SK-N-SH (cell line): ENCODE data around the gene ZNF577. TPM values are rescaled to one million over a fixed set of nuclear protein-coding genes. Genes with fewer than 3 reads are reported as not detected.
A peak's percentile ranks its signal among the peaks of the same experiment; 100 is the strongest.

Experiments used
- CTCF ChIA-PET: fragments of 300-600, 350-600 bp; formaldehyde crosslinking; extraction: SDS; loops from one replicate; lab custom pipeline; 2021; lab: Yijun Ruan, JAX
- POLR2A ChIA-PET: fragments of 350-600 bp; sonication (Branson Sonifier 250); formaldehyde crosslinking; extraction: SDS; loops from one replicate; lab custom pipeline; 2020; ENCODE audit warnings: antibody characterized with exemption, inconsistent platforms; lab: Yijun Ruan, JAX
- DNase-seq: peaks from one replicate; pipeline ENCODE4 v3.0.0; 2012
- H2AFZ ChIP-seq: fragments of 200-600 bp; sonication (generic); 2 replicates; pipeline ENCODE4 v1.8.1; 2016; ENCODE audit warnings: antibody characterized with exemption, mild to moderate bottlenecking, low read depth
- H3F3A ChIP-seq: fragments of 200-600 bp; sonication (generic); replicated peaks from 2 replicates; pipeline ENCODE3; 2016; ENCODE audit warnings: antibody characterized with exemption, mild to moderate bottlenecking; ENCODE audit not compliant: insufficient read depth
- H3K27ac ChIP-seq, 2 experiments: fragments of 200-500 bp in 1 of 2; fragments of 200-600 bp in 1 of 2; sonication (Bioruptor generic) in 1 of 2; sonication (generic), shearing (Covaris generic) in 1 of 2; 2 replicates each; pipeline versions ENCODE4 v1.5.1 to v1.6.1; 2014 to 2016; ENCODE audit warnings: low read depth in 2 of 2, inconsistent platforms in 1 of 2, low read length in 1 of 2, mild to moderate bottlenecking in 1 of 2, mixed read lengths in 1 of 2
- H3K27me3 ChIP-seq: fragments of 200-600 bp; sonication (generic), shearing (Covaris generic); 2 replicates; pipeline ENCODE4 v1.6.1; 2016; ENCODE audit warnings: mixed run types; ENCODE audit not compliant: insufficient read depth
- H3K36me3 ChIP-seq, 2 experiments: fragments of 200-500 bp in 1 of 2; fragments of 200-600 bp in 1 of 2; sonication (Bioruptor generic) in 1 of 2; sonication (generic) in 1 of 2; replicated peaks in 1 of 2; 2 replicates each; pipeline versions ENCODE3 to v1.5.1; 2014 to 2016; ENCODE audit warnings: low read length in 1 of 2, mild to moderate bottlenecking in 1 of 2; ENCODE audit not compliant: insufficient read depth in 2 of 2, control insufficient read depth in 1 of 2
- H3K4me1 ChIP-seq, 2 experiments: fragments of 200-500 bp in 1 of 2; fragments of 200-600 bp in 1 of 2; sonication (Bioruptor generic) in 1 of 2; sonication (generic), shearing (Covaris generic) in 1 of 2; 2 replicates each; pipeline versions ENCODE4 v1.5.1 to v1.6.1; 2014 to 2016; ENCODE audit warnings: low read depth in 1 of 2, low read length in 1 of 2, mixed run types in 1 of 2; ENCODE audit not compliant: insufficient read depth in 2 of 2, control insufficient read depth in 1 of 2
- H3K4me2 ChIP-seq: fragments of 200-600 bp; sonication (generic), shearing (Covaris generic); 2 replicates; pipeline ENCODE4 v1.6.1; 2017; ENCODE audit warnings: mixed run types
- H3K4me3 ChIP-seq, 2 experiments: fragments of 200-500 bp in 1 of 2; fragments of 200-600 bp in 1 of 2; sonication (Bioruptor generic) in 1 of 2; sonication (generic), shearing (Covaris generic) in 1 of 2; 2 replicates each; pipeline versions ENCODE4 v1.5.1 to v1.8.1; 2014 to 2016; ENCODE audit warnings: low read depth in 2 of 2, inconsistent platforms in 1 of 2, low read length in 1 of 2, mild to moderate bottlenecking in 1 of 2, mixed read lengths in 1 of 2, moderate library complexity in 1 of 2
- H3K79me2 ChIP-seq: fragments of 200-600 bp; sonication (generic); 2 replicates; pipeline ENCODE4 v1.8.1; 2017; ENCODE audit warnings: mild to moderate bottlenecking; ENCODE audit not compliant: insufficient read depth
- H3K9ac ChIP-seq: fragments of 200-600 bp; sonication (generic); 2 replicates; pipeline ENCODE4 v1.6.1; 2017; ENCODE audit warnings: mixed run types
- H3K9me2 ChIP-seq: fragments of 200-600 bp; sonication (generic); 2 replicates; pipeline ENCODE4 v1.6.1; 2017; ENCODE audit warnings: mixed run types
- H3K9me3 ChIP-seq: fragments of 200-600 bp; sonication (generic); 2 replicates; pipeline ENCODE4 v1.6.1; 2017; ENCODE audit warnings: mixed run types, mild to moderate bottlenecking, moderate library complexity
- H4K20me1 ChIP-seq: fragments of 200-600 bp; sonication (generic); 2 replicates; pipeline ENCODE4 v1.6.1; 2017; ENCODE audit warnings: mild to moderate bottlenecking, mixed run types; ENCODE audit not compliant: insufficient read depth
- CHD2 ChIP-seq: fragments of 150-350 bp; IDR thresholded peaks from 2 replicates; pipeline ENCODE4 v1.6.1; 2018; ENCODE audit warnings: low read length; ENCODE audit not compliant: partially characterized antibody
- EP300 ChIP-seq, 2 experiments: IDR thresholded peaks; 2 replicates each; pipeline versions ENCODE4 v1.4.0 to v1.6.1; 2012; ENCODE audit warnings: borderline replicate concordance in 1 of 2, low read depth in 1 of 2, low read length in 1 of 2
- EZH2phosphoT487 ChIP-seq: fragments of 200-600 bp; sonication (generic); IDR thresholded peaks from 2 replicates; pipeline ENCODE4 v1.6.1; 2017; ENCODE audit warnings: low read depth, mixed run types, mild to moderate bottlenecking, antibody characterized with exemption, moderate library complexity, borderline replicate concordance
- FOXJ3 ChIP-seq: sonication (generic); formaldehyde crosslinking; IDR thresholded peaks from 2 replicates; pipeline ENCODE4 v1.5.1; 2020; ENCODE audit warnings: mild to moderate bottlenecking, missing genetic modification reagents
- FOXM1 ChIP-seq: IDR thresholded peaks from 2 replicates; pipeline ENCODE4 v1.4.0; 2012; ENCODE audit warnings: low read depth, mild to moderate bottlenecking
- GATA2 ChIP-seq: sonication (generic); formaldehyde crosslinking; IDR thresholded peaks from 2 replicates; pipeline ENCODE4 v1.5.0; 2020; ENCODE audit warnings: mild to moderate bottlenecking, missing genetic modification reagents
- IRF3 ChIP-seq: fragments of 150-350 bp; IDR thresholded peaks from 2 replicates; pipeline ENCODE4 v1.6.1; 2016; ENCODE audit warnings: mild to moderate bottlenecking, low read depth, low read length
- MEF2A ChIP-seq: IDR thresholded peaks from 2 replicates; pipeline ENCODE4 v1.4.0; 2012; ENCODE audit warnings: low read depth, borderline replicate concordance
- NRF1 ChIP-seq: IDR thresholded peaks from 2 replicates; pipeline ENCODE4 v1.6.1; 2012; ENCODE audit warnings: low read depth, mild to moderate bottlenecking, low read length
- PBX3 ChIP-seq: IDR thresholded peaks from 2 replicates; pipeline ENCODE4; 2012
- RAD21 ChIP-seq: IDR thresholded peaks from 2 replicates; pipeline ENCODE4 v1.6.1; 2012; ENCODE audit warnings: mild to moderate bottlenecking, low read length
- RCOR1 ChIP-seq: fragments of 150-350 bp; IDR thresholded peaks from 2 replicates; pipeline ENCODE4 v1.6.1; 2017; ENCODE audit warnings: antibody characterized with exemption, low read length
- RXRA ChIP-seq: IDR thresholded peaks from 2 replicates; pipeline ENCODE4 v1.4.0; 2012; ENCODE audit warnings: low read depth, mild to moderate bottlenecking, borderline replicate concordance
- TCF12 ChIP-seq: IDR thresholded peaks from 2 replicates; pipeline ENCODE4 v1.4.0; 2012
- TEAD4 ChIP-seq: IDR thresholded peaks from 2 replicates; pipeline ENCODE4 v1.4.0; 2012; ENCODE audit warnings: mild to moderate bottlenecking, borderline replicate concordance; ENCODE audit not compliant: insufficient read depth
- WGBS: methylation state at CpG from one replicate; pipeline ENCODE4 v1.1.6; 2017; ENCODE audit warnings: low lambda C conversion rate; 5-methylcytosine and 5-hydroxymethylcytosine counted together
- polyA plus RNA-seq, 3 experiments: library from polyadenylated mRNA; depleted of rRNA; stranded (reverse); fragments of >200 nt; gene quantifications; 2 replicates each; pipeline ENCODE4 v1.2.3, GENCODE V29; 2012
- TF ChIP-seq, protein P1 (sequence below): fragments of 150-350 bp; IDR thresholded peaks from 2 replicates; pipeline ENCODE4 v1.6.1; 2017; ENCODE audit warnings: antibody characterized with exemption, low read length, low read depth, borderline replicate concordance
- TF ChIP-seq, protein P2 (sequence below): IDR thresholded peaks from 2 replicates; pipeline ENCODE4 v1.4.0; 2012; ENCODE audit warnings: low read depth, borderline replicate concordance
- TF ChIP-seq, protein P3 (sequence below): IDR thresholded peaks from 2 replicates; pipeline ENCODE4 v1.4.0; 2012; ENCODE audit warnings: low read depth

Gene ZNF577
- polyA plus RNA-seq, 1 of the 3 experiments (the other 2 are of a cell fraction) = 6.8 TPM

GRCh38 chr19:51821921-51822320 lies 65.8 kb downstream of the ZNF577 start:
- TF ChIP-seq FOXJ3 = no peak
- no peak for DNase-seq
- POLR2A ChIA-PET = no interaction called here
- no peaks in the 10 kb centered on the region for H3K27me3 ChIP-seq
- H3K9me2 ChIP-seq = no peaks in the 10 kb centered on the region
- H3K9me3 ChIP-seq = peaks cover 4% of the 10 kb centered on the region
- no peaks in the 10 kb centered on the region for H4K20me1 ChIP-seq
- no peaks in the 10 kb centered on the region for H3F3A ChIP-seq
- no peak overlapping the region for H3K27ac ChIP-seq
- CTCF ChIA-PET = interaction anchor here (1.2 kb wide), 1 partner anchor 13 kb away, joined by 3 read pairs; no protein-coding TSS in a partner anchor
- H3K4me1 ChIP-seq = no peaks in the 10 kb centered on the region; a peak in 1 of 4 replicates
- no peak overlapping the region for H3K9ac ChIP-seq
- H2AFZ ChIP-seq = no peak overlapping the region
- H3K79me2 ChIP-seq = no peaks in the 10 kb centered on the region
- H3K36me3 ChIP-seq = peaks cover 0 to 4% of the 10 kb centered on the region in 2 experiments
- no peak overlapping the region for H3K4me2 ChIP-seq
- no peak overlapping the region for H3K4me3 ChIP-seq

DNA sequence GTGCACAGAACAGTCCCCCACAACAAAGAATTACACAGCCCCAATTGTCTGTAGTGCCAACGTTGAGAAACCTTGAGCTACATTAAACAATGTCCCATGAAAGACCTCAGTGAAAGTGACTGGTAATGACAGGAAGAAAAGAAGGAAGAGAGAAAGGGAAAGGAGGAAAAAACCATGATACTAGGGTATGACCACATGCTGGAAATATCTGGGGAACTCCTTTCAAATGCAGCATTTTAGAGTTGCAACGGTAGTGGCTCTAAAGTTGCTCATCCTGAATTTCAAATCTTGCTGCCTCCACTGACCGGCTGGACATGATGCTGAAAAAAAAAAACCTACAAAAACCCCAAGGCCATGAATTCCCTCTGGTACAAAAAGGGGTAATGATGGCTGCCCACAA lies 66.3 kb downstream of the ZNF577 start:
- H4K20me1 ChIP-seq = no peaks in the 10 kb centered on the region
- no peaks in the 10 kb centered on the region for H3F3A ChIP-seq
- POLR2A ChIA-PET = no interaction called here
- no peaks in the 10 kb centered on the region for H3K9me2 ChIP-seq
- H3K27ac ChIP-seq = no peak overlapping the region
- CTCF ChIA-PET = no interaction called here
- H3K79me2 ChIP-seq = no peaks in the 10 kb centered on the region
- no peaks in the 10 kb centered on the region; a peak in 1 of 4 replicates for H3K4me1 ChIP-seq
- peaks cover 0 to 4% of the 10 kb centered on the region in 2 experiments for H3K36me3 ChIP-seq
- no peak overlapping the region for H3K4me3 ChIP-seq
- WGBS = 0% methylated on average over 3 of the region's 3 CpGs
- H3K4me2 ChIP-seq = peak overlapping the region; percentile 25; the same call in 1 of the 2 replicates
- no peak for TF ChIP-seq PBX3
- TF ChIP-seq, protein P1, sequence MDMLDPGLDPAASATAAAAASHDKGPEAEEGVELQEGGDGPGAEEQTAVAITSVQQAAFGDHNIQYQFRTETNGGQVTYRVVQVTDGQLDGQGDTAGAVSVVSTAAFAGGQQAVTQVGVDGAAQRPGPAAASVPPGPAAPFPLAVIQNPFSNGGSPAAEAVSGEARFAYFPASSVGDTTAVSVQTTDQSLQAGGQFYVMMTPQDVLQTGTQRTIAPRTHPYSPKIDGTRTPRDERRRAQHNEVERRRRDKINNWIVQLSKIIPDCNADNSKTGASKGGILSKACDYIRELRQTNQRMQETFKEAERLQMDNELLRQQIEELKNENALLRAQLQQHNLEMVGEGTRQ = no peak
- no peak for TF ChIP-seq FOXJ3
- TF ChIP-seq, protein P2, sequence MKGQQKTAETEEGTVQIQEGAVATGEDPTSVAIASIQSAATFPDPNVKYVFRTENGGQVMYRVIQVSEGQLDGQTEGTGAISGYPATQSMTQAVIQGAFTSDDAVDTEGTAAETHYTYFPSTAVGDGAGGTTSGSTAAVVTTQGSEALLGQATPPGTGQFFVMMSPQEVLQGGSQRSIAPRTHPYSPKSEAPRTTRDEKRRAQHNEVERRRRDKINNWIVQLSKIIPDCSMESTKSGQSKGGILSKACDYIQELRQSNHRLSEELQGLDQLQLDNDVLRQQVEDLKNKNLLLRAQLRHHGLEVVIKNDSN = no peak
- no peak for TF ChIP-seq TCF12
- no peak for TF ChIP-seq FOXM1
- TF ChIP-seq GATA2 = no peak
- TF ChIP-seq TEAD4 = no peak
- no peak for TF ChIP-seq IRF3
- TF ChIP-seq RXRA = no peak
- no peak for TF ChIP-seq MEF2A
- no peak for TF ChIP-seq RAD21
- TF ChIP-seq, protein P3, sequence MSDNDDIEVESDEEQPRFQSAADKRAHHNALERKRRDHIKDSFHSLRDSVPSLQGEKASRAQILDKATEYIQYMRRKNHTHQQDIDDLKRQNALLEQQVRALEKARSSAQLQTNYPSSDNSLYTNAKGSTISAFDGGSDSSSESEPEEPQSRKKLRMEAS = no peak
- no peak for TF ChIP-seq RCOR1
- TF ChIP-seq EZH2phosphoT487 = no peak
- TF ChIP-seq EP300 (IDR thresholded peaks at IDR 0.05; ENCODE audit: borderline replicate concordance in 1 of 2, low read depth in 1 of 2, low read length in 1 of 2) = no peak
- TF ChIP-seq NRF1 = no peak
- TF ChIP-seq CHD2 = no peak
- no peak overlapping the region for H2AFZ ChIP-seq
- no peak overlapping the region for H3K9ac ChIP-seq
- H3K27me3 ChIP-seq = no peaks in the 10 kb centered on the region
- no peak for DNase-seq
- peaks cover 4% of the 10 kb centered on the region for H3K9me3 ChIP-seq
